Activated CD4-positive, alpha-beta T cell treated with anti-CD3 and anti-CD28 coated beads, Interleukin-2, amount 10 ng/mL, durations not matched to agents 7 days and 5 days (primary cell): ENCODE data around the gene PPFIA3. TPM values are rescaled to one million over a fixed set of nuclear protein-coding genes. Genes with fewer than 3 reads are reported as not detected.

Experiments used
- CTCF ChIA-PET: fragments of 350-600 bp; sonication (Branson Sonifier 250); formaldehyde crosslinking; loops from one replicate; lab custom pipeline; 2021; ENCODE audit warnings: antibody characterized with exemption; lab: Charles Lee
- POLR2A ChIA-PET: fragments of 350-600 bp; sonication (Branson Sonifier 250); formaldehyde crosslinking; loops from one replicate; lab custom pipeline; 2021; ENCODE audit warnings: antibody characterized with exemption; lab: Charles Lee
- DNase-seq: peaks from one replicate; pipeline ENCODE4 v3.0.0-alpha.2; 2020
- H3K27ac Mint-ChIP-seq: one replicate; pipeline ENCODE4 v1.8.0; 2021; ENCODE audit warnings: mild to moderate bottlenecking, moderate library complexity, mixed read lengths
- H3K27me3 Mint-ChIP-seq: one replicate; pipeline ENCODE4 v1.8.0; 2021; ENCODE audit warnings: mixed read lengths
- H3K36me3 Mint-ChIP-seq: one replicate; pipeline ENCODE4 v1.8.0; 2021; ENCODE audit warnings: low read depth, mixed read lengths
- H3K4me1 Mint-ChIP-seq: one replicate; pipeline ENCODE4 v1.8.0; 2021; ENCODE audit warnings: mixed read lengths
- H3K4me3 Mint-ChIP-seq: one replicate; pipeline ENCODE4 v1.8.0; 2021; ENCODE audit warnings: mild to moderate bottlenecking, moderate library complexity, mixed read lengths
- H3K9me3 Mint-ChIP-seq: one replicate; pipeline ENCODE4 v1.8.0; 2021; ENCODE audit warnings: mixed read lengths
- total RNA-seq, 2 experiments: library from RNA; stranded (reverse); gene quantifications; one replicate each; pipeline ENCODE4 v1.2.3, GENCODE V29; 2021

PPFIA3 gene
- total RNA-seq, 2 experiments from 2014 or later, result 1.6 TPM

DNA sequence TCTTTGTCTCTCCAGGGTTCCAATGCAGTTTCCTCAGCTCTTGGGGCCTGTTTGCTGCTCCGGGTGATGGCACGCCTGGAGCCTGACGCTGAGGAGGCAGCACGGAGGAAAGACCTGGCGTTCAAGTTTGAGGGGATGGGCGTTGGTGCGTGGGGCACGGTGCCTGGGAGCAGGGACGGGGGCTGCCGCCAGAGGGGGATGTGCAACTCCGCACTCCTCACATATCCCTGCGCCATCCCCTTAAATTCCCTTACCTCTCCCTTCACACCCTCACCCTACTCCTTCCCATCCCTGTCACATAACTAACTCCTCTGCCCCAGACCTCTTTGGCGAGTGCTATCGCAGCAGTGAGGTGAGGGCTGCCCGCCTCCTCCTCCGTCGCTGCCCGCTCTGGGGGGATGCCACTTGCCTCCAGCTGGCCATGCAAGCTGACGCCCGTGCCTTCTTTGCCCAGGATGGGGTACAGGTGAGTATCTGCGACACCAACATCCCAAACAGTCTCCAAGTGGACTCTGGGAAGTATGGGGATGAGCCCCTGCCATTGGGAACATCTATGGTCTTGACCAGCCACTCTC, 69.4 kb downstream of the PPFIA3 start:
- POLR2A ChIA-PET, result no interaction called here

GRCh38 chr19:49189259-49189658, 69.9 kb downstream of the PPFIA3 start:
- H3K27me3 Mint-ChIP-seq, result peaks cover 2% of the 10 kb centered on the region
- POLR2A ChIA-PET, result no interaction called here

More for the DNA sequence above, 69.4 kb downstream of the PPFIA3 start:
- no peaks in the 10 kb centered on the region for H3K36me3 Mint-ChIP-seq
- DNase-seq, result no peak
- H3K9me3 Mint-ChIP-seq, result peaks cover 16% of the 10 kb centered on the region
- no peak overlapping the region for H3K4me3 Mint-ChIP-seq
- H3K27ac Mint-ChIP-seq, result no peak overlapping the region
- no peaks in the 10 kb centered on the region for H3K27me3 Mint-ChIP-seq
- CTCF ChIA-PET, result interaction anchor here (1.4 to 2.3 kb wide), 2 partner anchors 10 to 11 kb away, joined by 3 to 10 read pairs; no protein-coding TSS in a partner anchor
- peaks cover 19% of the 10 kb centered on the region for H3K4me1 Mint-ChIP-seq

DNA sequence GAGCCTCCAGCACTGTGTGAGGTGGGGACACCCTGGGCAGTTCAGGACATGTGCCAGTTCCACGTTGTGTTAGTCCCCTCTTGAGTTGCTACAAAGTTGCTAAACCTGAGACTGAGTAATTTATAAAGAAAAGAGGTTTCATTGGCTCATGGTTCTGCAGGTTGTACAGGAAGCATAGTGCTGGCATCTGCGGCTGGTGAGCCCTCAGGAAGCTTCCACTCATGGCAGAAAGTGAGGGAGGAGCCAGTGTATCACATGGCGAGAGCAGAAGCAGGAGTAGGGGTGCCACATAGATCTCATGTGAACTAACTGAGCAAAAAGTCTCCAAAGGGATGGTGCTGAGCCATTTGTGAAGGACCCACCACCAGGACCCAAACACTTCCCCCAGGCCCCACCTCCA, 71.4 kb downstream of the PPFIA3 start:
- H3K9me3 Mint-ChIP-seq, result peaks cover 12% of the 10 kb centered on the region
- ChIA-PET POLR2A (no interaction called here), CTCF (interaction anchor here (0.7 kb wide), 1 partner anchor 16 kb away, joined by 3 read pairs; no protein-coding TSS in a partner anchor)
- DNase-seq, result no peak
- H3K4me1 Mint-ChIP-seq, result peaks cover 19% of the 10 kb centered on the region
- H3K4me3 Mint-ChIP-seq, result no peak overlapping the region
- H3K27me3 Mint-ChIP-seq, result peaks cover 2% of the 10 kb centered on the region
- H3K27ac Mint-ChIP-seq, result no peak overlapping the region
- no peaks in the 10 kb centered on the region for H3K36me3 Mint-ChIP-seq

More at GRCh38 chr19:49189259-49189658, 69.9 kb downstream of the PPFIA3 start:
- no peak overlapping the region for H3K27ac Mint-ChIP-seq
- H3K4me3 Mint-ChIP-seq, result no peak overlapping the region
- no peak for DNase-seq
- CTCF ChIA-PET, result interaction anchor here (0.7 kb wide), 1 partner anchor 10 kb away, joined by 4 read pairs; no protein-coding TSS in a partner anchor
- H3K9me3 Mint-ChIP-seq, result peaks cover 12% of the 10 kb centered on the region
- H3K36me3 Mint-ChIP-seq, result no peaks in the 10 kb centered on the region
- peaks cover 19% of the 10 kb centered on the region for H3K4me1 Mint-ChIP-seq

DNA sequence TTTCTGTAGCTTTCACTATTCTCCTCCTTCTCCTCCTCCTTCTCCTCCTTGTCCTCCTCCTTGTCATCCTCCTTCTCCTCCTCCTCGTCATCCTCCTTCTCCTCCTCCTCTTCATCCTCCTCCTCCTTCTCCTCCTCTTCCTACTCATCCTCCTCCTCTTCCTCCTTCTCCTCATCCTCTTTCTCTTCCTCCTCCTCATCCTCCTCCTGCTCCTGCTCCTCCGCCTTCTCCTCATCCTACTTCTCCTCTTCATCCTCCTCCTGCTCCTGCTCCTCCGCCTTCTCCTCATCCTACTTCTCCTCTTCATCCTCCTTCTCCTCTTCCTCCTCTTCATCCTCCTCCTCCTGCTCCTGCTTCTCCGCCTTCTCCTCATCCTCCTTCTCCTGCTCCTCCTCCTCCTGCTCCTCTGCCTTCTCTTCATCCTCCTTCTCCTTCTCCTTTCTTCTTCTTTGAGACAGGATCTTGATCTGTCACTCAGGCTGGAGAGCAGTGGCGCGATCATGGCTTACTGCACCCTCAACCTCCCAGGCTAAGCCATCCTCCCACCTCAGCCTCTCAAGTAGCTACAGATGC, 74.6 kb downstream of the PPFIA3 start:
- ChIA-PET CTCF (interaction anchor here (0.6 to 1.3 kb wide), 2 partner anchors 96 to 1285 kb away, joined by 3 to 4 read pairs; no protein-coding TSS in a partner anchor), POLR2A (no interaction called here)
- peaks cover 8% of the 10 kb centered on the region for H3K9me3 Mint-ChIP-seq
- no peak overlapping the region for H3K27ac Mint-ChIP-seq
- DNase-seq, result no peak
- H3K27me3 Mint-ChIP-seq, result peaks cover 2% of the 10 kb centered on the region
- peaks cover 16% of the 10 kb centered on the region for H3K4me1 Mint-ChIP-seq
- H3K36me3 Mint-ChIP-seq, result no peaks in the 10 kb centered on the region
- no peak overlapping the region for H3K4me3 Mint-ChIP-seq

GRCh38 chr19:49194408-49194807, 75.1 kb downstream of the PPFIA3 start:
- ChIA-PET CTCF (interaction anchor here (0.6 kb wide), 1 partner anchor 1284 kb away, joined by 4 read pairs; no protein-coding TSS in a partner anchor), POLR2A (no interaction called here)
- peaks cover 2% of the 10 kb centered on the region for H3K27me3 Mint-ChIP-seq

GRCh38 chr19:49196527-49197240, 77.3 kb downstream of the PPFIA3 start:
- no peak for DNase-seq
- ChIA-PET CTCF (no interaction called here), POLR2A (no interaction called here)
- H3K4me3 Mint-ChIP-seq, result no peak overlapping the region
- peaks cover 11% of the 10 kb centered on the region for H3K4me1 Mint-ChIP-seq
- H3K27ac Mint-ChIP-seq, result no peak overlapping the region
- no peaks in the 10 kb centered on the region for H3K9me3 Mint-ChIP-seq
- H3K36me3 Mint-ChIP-seq, result no peaks in the 10 kb centered on the region
- peaks cover 2% of the 10 kb centered on the region for H3K27me3 Mint-ChIP-seq

More at GRCh38 chr19:49194408-49194807, 75.1 kb downstream of the PPFIA3 start:
- Mint-ChIP-seq H3K27ac (no peak overlapping the region), H3K4me1 (peaks cover 14% of the 10 kb centered on the region), H3K9me3 (peaks cover 8% of the 10 kb centered on the region), H3K4me3 (no peak overlapping the region), H3K36me3 (no peaks in the 10 kb centered on the region)
- no peak for DNase-seq

DNA sequence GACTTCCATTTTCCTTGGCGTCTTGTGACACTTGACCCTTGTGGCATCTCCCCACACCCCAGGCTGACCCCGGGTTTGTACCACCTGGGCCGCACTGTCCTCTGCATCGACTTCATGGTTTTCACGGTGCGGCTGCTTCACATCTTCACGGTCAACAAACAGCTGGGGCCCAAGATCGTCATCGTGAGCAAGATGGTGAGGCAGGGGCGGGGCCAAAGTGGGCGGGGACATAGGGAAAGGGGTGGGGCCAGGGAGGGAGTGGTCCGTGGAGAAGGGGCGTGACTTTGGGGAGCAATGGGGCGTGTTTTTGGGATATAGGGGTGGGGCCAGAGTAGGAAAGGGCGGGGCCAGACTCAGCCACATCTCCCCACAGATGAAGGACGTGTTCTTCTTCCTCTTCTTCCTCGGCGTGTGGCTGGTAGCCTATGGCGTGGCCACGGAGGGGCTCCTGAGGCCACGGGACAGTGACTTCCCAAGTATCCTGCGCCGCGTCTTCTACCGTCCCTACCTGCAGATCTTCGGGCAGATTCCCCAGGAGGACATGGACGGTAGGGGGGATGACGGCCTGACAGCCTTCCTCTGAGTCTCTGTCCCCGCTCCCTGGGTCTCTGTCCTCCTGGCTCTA, 81.0 kb downstream of the PPFIA3 start:
- no peak overlapping the region for H3K27ac Mint-ChIP-seq
- POLR2A ChIA-PET, result no interaction called here
- no peaks in the 10 kb centered on the region for H3K9me3 Mint-ChIP-seq
- H3K27me3 Mint-ChIP-seq, result no peaks in the 10 kb centered on the region
- peaks cover 11% of the 10 kb centered on the region for H3K4me1 Mint-ChIP-seq
- no peak overlapping the region for H3K4me3 Mint-ChIP-seq
- no peaks in the 10 kb centered on the region for H3K36me3 Mint-ChIP-seq
- no peak for DNase-seq
- CTCF ChIA-PET, result interaction anchor here (0.9 kb wide), 1 partner anchor 102 kb away, joined by 3 read pairs; no protein-coding TSS in a partner anchor

Other genes starting within 250 kb of the PPFIA3 start
- gene PPP1R15A, start 247.1 kb upstream of the PPFIA3 start, total RNA-seq, result 10 to 100 TPM; 49.6 to 53.3 TPM
- not detected for gene TULP2, start 220.8 kb upstream of the PPFIA3 start, total RNA-seq
- gene NUCB1, start 219.2 kb upstream of the PPFIA3 start, total RNA-seq, result 100 to 1,000 TPM; 231 to 251 TPM
- 1 to 10 TPM; 3.1 to 3.2 TPM for gene DHDH, start 185.8 kb upstream of the PPFIA3 start, total RNA-seq
- gene BAX, start 164.7 kb upstream of the PPFIA3 start, total RNA-seq, result 100 to 1,000 TPM; 310 to 324 TPM
- 100 to 1,000 TPM; 683 to 880 TPM for gene FTL, start 154.2 kb upstream of the PPFIA3 start, total RNA-seq
- gene GYS1, start 126.2 kb upstream of the PPFIA3 start, total RNA-seq, result 10 to 100 TPM; 55.8 to 60.8 TPM
- 10 to 100 TPM; 82.2 to 89.4 TPM for gene RUVBL2, start 125.7 kb upstream of the PPFIA3 start, total RNA-seq
- not detected for gene LHB, start 102.5 kb upstream of the PPFIA3 start, total RNA-seq
- gene CGB3, start 95.2 kb upstream of the PPFIA3 start, total RNA-seq, result not detected
- gene CGB2, start 87.7 kb upstream of the PPFIA3 start, total RNA-seq, result under 1 TPM in 1 of 2 experiments, not detected in 1; 0.47 TPM
- not detected for gene CGB1, start 82.6 kb upstream of the PPFIA3 start, total RNA-seq
- gene CGB5, start 75.7 kb upstream of the PPFIA3 start, total RNA-seq, result not detected
- not detected for gene CGB8, start 70.4 kb upstream of the PPFIA3 start, total RNA-seq
- gene CGB7, start 61.8 kb upstream of the PPFIA3 start, total RNA-seq, result not detected
- not detected for gene NTF4, start 54.7 kb upstream of the PPFIA3 start, total RNA-seq
- not detected for gene KCNA7, start 46.8 kb upstream of the PPFIA3 start, total RNA-seq
- 100 to 1,000 TPM; 234 to 249 TPM for gene SNRNP70, start 34.1 kb upstream of the PPFIA3 start, total RNA-seq
- 1 to 10 TPM; 5.6 TPM for gene LIN7B, start 5.2 kb upstream of the PPFIA3 start, total RNA-seq
- 1 to 10 TPM; 1.0 to 1.3 TPM for gene C19orf73, start 401 bp upstream of the PPFIA3 start, total RNA-seq
- gene HRC, start 35.9 kb downstream of the PPFIA3 start, total RNA-seq, result not detected
- gene TRPM4, start 38.2 kb downstream of the PPFIA3 start, total RNA-seq, result under 1 TPM; 0.25 to 0.33 TPM
- 1 to 10 TPM; 4.8 to 5.7 TPM for gene SLC6A16, start 205.6 kb downstream of the PPFIA3 start, total RNA-seq
- 100 to 1,000 TPM; 268 to 352 TPM for gene CD37, start 215.9 kb downstream of the PPFIA3 start, total RNA-seq
- not detected for gene TEAD2, start 242.9 kb downstream of the PPFIA3 start, total RNA-seq
- gene DKKL1, start 244.3 kb downstream of the PPFIA3 start, total RNA-seq, result not detected